GM21367 (cell line): ENCODE results near the gene PRDM11.

Source experiments
- ATAC-seq: cut with Tn5 transposase; IDR thresholded peaks from one replicate; pipeline ENCODE4 v1.9.1; 2021; ENCODE audit not compliant: unreplicated experiment

PRDM11 gene

GRCh38 chr11:45209000-45209879 is 62.8 kb downstream of the PRDM11 start:
- no peak for ATAC-seq

DNA sequence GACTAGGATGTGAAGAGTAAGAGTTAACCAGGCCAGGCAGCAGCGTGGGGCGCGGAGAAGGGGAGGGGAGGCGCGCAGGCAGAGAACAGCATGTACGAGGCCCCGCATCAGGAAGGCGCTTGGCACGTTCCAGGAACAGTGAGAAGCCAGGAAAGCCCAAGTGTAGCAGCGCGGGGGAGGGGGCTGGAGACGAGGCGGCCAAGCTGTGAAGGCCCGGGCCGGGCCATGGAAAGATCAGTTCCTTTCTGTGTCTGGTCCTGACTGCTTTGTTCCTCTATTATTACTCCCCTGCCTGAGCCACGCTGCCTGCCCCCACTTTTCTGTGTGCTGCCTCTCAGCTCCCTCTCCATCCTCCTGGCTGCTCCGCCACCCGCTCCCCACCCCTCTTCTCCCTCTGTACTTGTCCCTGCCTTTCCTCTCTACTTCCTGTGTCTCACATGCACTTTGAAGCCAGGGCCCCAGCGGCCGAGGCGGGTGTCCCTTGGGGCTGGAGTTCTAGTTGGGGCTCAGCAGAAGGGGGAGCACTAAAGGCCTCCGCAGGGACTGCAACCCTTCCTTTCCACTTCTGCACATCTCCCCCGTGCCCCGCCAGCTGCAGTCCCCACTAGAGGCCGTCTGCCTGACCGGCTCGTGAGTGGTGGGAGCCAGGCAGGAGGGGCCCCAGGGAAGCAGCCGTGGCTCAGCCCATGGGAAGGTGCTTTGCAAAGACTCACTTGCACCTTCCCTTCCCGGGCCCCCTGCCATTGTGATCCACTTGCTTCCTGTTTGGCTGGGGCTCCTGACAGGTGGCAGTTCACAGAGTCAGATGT is 63.7 kb downstream of the PRDM11 start:
- no peak for ATAC-seq

- no peak for ATAC-seq
These were observed 64.4 kb downstream of the PRDM11 start for GRCh38 chr11:45210846-45211245.

GRCh38 chr11:45211732-45212131 is 65.3 kb downstream of the PRDM11 start:
- ATAC-seq = no peak

DNA sequence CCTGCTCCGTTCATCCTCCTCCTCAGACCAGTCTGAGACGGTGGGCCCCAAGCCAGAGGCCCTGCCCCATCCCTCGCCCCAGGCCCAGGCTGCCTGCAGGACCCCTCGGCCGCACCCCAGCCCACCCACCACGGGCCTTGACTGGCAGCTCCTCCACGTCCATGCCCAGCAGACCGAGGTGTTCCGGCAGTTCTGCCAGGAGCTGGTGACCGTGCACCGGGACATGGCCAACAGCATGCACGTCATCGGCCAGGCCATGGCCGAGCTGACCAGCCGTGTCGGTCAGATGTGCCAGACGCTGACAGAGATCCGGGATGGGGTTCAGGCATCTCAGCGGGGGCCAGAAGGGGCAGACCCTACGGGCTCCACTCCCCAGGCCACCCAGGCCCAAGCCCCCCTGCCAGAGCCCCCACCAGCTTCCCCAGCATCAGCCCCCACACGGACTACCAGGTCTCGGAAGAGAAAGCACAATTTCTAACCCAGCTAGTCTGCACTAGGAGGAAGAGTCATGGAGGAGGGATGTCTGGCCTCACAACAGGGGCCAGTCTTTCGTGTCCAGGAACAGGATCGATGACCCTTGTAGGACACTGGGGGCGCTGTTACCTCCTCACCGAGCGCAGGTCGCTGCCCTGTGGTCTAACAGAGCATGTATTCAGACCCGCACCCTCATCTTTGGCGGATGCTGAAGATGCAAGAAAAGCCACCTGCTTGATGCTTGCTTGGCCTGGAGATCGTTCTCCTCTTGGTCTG is 66.3 kb downstream of the PRDM11 start:
- ATAC-seq = no peak

- ATAC-seq = no peak
These were observed 66.9 kb downstream of the PRDM11 start for GRCh38 chr11:45213316-45213665.

DNA sequence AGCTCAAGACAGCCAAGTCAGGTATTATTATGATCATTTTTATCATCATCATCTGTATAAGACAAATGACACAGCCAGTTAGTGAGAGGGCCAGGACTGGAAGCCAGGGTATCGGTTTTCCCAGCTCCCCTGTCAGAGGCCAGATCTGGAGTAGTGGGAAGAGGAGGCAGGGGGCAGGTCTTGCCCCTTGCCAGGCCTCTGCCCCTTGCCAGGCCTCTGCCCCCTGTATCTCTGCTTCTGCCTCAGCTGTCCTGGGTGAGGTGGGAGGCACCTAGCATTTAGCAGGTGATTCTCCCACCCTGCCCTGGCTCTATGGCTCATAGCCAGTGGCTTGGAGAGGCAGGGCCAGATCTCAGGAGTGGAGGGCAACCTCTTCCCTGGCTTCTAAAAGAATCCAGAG is 67.3 kb downstream of the PRDM11 start:
- ATAC-seq = no peak

DNA sequence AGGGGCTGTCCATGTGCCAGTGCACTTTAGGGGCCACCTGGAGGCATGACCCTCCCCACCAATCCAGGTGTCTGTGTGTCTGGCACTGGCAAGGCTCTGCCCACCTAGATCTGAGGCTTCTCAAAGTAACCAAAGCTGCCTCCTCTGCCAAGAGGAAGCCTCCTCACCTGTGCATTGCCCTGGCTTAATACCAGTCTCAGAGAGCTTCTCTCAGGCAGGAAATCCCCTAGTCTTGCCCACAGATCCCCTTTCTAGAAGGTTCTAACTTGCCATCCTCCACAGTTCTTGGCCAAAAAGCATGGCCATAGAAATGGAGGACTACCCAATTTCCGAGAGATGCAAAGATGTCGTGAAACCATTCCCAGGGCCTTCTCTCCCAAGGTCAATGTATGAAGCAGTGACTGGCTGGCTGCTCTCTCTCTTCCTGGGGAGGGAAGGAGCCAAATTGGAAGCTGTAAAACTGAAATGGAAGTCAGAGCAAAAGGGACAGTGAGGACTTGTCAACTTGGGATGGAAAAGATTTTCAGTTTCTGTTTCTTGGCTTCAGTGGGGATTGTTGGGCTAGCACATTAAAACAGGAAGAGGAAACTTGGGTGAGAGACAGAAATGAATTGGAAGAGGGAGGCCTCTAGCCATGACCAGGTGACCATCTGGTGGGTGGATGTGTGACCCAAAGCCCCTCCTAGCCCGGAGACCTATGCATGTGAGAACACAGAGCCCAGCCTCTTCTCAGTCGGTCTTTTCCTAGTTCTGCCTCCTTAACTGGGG is 68.8 kb downstream of the PRDM11 start:
- no peak for ATAC-seq

- ATAC-seq = no peak
These were observed 69.6 kb downstream of the PRDM11 start for GRCh38 chr11:45216031-45216430.

GRCh38 chr11:45216901-45217300 is 70.5 kb downstream of the PRDM11 start:
- no peak for ATAC-seq

DNA sequence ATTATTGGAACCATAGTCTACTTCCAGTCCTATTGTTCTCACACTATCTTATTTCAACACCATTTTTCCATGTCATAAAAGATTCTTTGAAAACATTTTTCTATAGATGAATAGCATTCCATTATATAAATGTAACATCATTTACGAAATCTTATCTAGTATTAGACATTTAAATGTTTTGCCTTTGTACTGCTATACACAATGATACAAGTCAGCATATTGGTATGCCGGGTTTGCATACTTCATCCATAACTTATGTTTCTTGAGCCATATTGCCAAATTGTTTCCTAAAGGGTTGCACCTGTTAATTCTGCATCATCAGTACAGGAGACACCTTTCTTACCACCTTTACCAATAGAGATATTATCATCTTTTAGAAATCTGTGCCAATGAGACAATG is 71.6 kb downstream of the PRDM11 start:
- no peak for ATAC-seq

- no peak for ATAC-seq
These were observed 72.3 kb downstream of the PRDM11 start for GRCh38 chr11:45218705-45219104.

DNA sequence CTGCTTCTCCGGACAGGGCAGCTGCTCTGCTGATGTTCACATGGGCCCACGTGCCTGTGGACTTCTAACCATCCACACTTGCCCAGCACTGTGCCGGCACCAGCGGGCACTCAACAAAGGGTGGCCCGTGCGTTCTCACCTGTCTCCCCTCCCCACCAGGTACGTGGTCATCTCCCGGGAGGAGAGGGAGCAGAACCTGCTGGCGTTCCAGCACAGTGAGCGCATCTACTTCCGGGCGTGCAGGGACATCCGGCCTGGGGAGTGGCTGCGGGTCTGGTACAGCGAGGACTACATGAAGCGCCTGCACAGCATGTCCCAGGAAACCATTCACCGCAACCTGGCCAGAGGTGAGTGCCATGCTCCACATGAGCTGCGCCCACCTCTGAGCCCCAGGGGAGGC is 73.0 kb downstream of the PRDM11 start:
- ATAC-seq = no peak

DNA sequence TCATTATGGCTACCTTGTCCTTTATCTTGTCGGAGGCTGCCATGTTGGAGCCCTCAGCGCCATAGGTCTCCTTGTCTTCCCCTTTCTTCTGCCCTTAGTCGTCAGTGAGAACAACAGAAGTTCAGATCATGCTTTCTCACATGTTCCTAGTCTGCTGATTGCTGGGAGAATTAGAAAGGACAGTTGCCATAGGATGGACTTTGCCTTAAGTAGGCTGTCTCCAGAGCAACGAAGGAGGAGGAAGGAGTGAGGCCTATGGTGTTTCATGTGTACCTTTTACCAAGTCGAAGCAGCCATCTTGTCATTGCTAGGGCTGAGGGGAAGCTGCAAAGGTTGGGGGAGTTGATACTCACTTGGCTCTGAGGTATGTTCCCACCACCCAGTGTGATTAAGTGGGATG is 77.1 kb downstream of the PRDM11 start:
- no peak for ATAC-seq

DNA sequence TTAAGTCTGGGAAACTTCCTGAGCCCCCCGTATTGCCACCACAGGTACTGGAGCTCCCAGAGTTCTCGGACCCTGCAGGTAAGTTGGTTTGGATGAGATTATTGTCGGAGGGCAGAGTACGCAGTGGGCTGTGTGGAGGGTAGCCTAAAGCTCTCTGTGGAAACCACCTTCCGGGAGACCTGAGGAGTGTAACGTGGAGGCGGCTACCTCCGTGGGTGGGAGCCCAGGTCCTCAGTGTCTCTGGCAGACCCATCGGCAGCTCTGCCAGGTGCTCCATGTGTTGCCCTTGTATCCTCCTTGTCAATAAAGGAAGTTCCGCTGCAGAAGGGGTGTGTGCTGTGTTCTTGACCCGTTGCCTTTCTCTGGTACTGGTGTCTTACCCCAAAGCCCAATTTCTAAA is 78.3 kb downstream of the PRDM11 start:
- no peak for ATAC-seq

- ATAC-seq = no peak
These were observed 78.8 kb downstream of the PRDM11 start for GRCh38 chr11:45225277-45225676.

GRCh38 chr11:45225961-45226871 is 79.8 kb downstream of the PRDM11 start:
- ATAC-seq = no peak

GRCh38 chr11:45226901-45227300 is 80.5 kb downstream of the PRDM11 start:
- ATAC-seq = no peak

GRCh38 chr11:45227836-45228235 is 81.4 kb downstream of the PRDM11 start:
- no peak for ATAC-seq
